GM12878 (cell line): Measurements from ENCODE around the gene SYS1. TPM values are rescaled to one million over a fixed set of nuclear protein-coding genes. Genes with fewer than 3 reads are reported as not detected.

Experiments used
- ATAC-seq: fragments of 200-7000 bp; cut with Tn5 transposase; 3 replicates; pipeline ENCODE4 v1.9.1; 2020; ENCODE audit warnings: mild to moderate bottlenecking, moderate library complexity
- BruUV-seq: library from RNA; stranded (reverse); fragments of 400-500 nt; replicated peaks from 2 replicates; lab custom pipeline; 2021; lab: Mats Ljungman, UMichigan
- CTCF ChIA-PET: fragments of 300-600 bp; sonication (Branson Sonifier 250); formaldehyde crosslinking; extraction: SDS; loops from one replicate; lab custom pipeline; 2021; ENCODE audit warnings: inconsistent platforms; lab: Yijun Ruan, JAX
- POLR2A ChIA-PET: fragments of 350-600 bp; formaldehyde crosslinking; extraction: SDS; loops from one replicate; lab custom pipeline; 2021; ENCODE audit warnings: inconsistent platforms; lab: Charles Lee
- RAD21 ChIA-PET: fragments of 300-600 bp; sonication (Branson Sonifier 250); formaldehyde crosslinking; loops from one replicate; lab custom pipeline; 2023; ENCODE audit warnings: antibody characterized with exemption; ENCODE audit not compliant: unreplicated experiment; lab: Charles Lee
- SMC1A ChIA-PET: fragments of 300-600 bp; sonication (Branson Sonifier 250); formaldehyde crosslinking; loops from one replicate; lab custom pipeline; 2023; ENCODE audit not compliant: unreplicated experiment, uncharacterized antibody; lab: Charles Lee
- DNase-seq: peaks from one replicate; pipeline ENCODE4 v3.0.0-alpha.2; 2011; ENCODE audit warnings: low read depth, low spot score
- FAIRE-seq: peaks from 3 replicates; lab custom pipeline; 2011; peaks lifted over from hg19 to GRCh38; lab: Jason Lieb, UNC
- H2AFZ ChIP-seq: 2 replicates; pipeline ENCODE4 v1.6.0; 2011; ENCODE audit warnings: low read depth, low read length, control low read depth; ENCODE audit not compliant: control insufficient read depth
- H3K27ac ChIP-seq: 2 replicates; pipeline ENCODE4 v1.5.1; 2011; ENCODE audit warnings: control low read depth; ENCODE audit not compliant: control insufficient read depth, insufficient read depth
- H3K27me3 ChIP-seq, 2 experiments: replicated peaks in 1 of 2; 2 replicates each; pipeline versions ENCODE4 v1.6.0 to v1.6.1; 2011; ENCODE audit warnings: low read length in 1 of 2; ENCODE audit not compliant: control insufficient read depth in 2 of 2, insufficient read depth in 2 of 2
- H3K36me3 ChIP-seq, 2 experiments: 2 replicates each; pipeline ENCODE4 v1.5.1; 2011; ENCODE audit warnings: low read length in 1 of 2; ENCODE audit not compliant: control insufficient read depth in 2 of 2, insufficient read depth in 2 of 2
- H3K4me1 ChIP-seq: 2 replicates; pipeline ENCODE4 v1.6.1; 2011; ENCODE audit warnings: mild to moderate bottlenecking, low read length, moderate library complexity, mixed read lengths; ENCODE audit not compliant: control insufficient read depth, insufficient read depth
- H3K4me2 ChIP-seq: 2 replicates; pipeline ENCODE4 v1.6.0; 2011; ENCODE audit warnings: control low read depth; ENCODE audit not compliant: control insufficient read depth, insufficient read depth
- H3K4me3 ChIP-seq: fragments of 200-600 bp; sonication (generic); 2 replicates; pipeline ENCODE4 v1.5.1; 2016
- H3K79me2 ChIP-seq: 2 replicates; pipeline ENCODE4 v1.6.0; 2011; ENCODE audit warnings: low read length; ENCODE audit not compliant: control insufficient read depth, insufficient read depth
- H3K9ac ChIP-seq: 2 replicates; pipeline ENCODE4 v1.8.0; 2011; ENCODE audit warnings: low read length, control low read depth, mixed read lengths; ENCODE audit not compliant: control insufficient read depth, insufficient read depth
- H3K9me3 ChIP-seq: replicated peaks from 3 replicates; pipeline ENCODE4 v1.5.1; 2011; ENCODE audit warnings: mild to moderate bottlenecking, low read length; ENCODE audit not compliant: control insufficient read depth, insufficient read depth
- H4K20me1 ChIP-seq: 2 replicates; pipeline ENCODE4 v1.6.0; 2011; ENCODE audit not compliant: control insufficient read depth, insufficient read depth
- FOXM1 ChIP-seq: IDR thresholded peaks from 2 replicates; pipeline ENCODE4 v1.6.1; 2012; ENCODE audit warnings: low read depth, mild to moderate bottlenecking, inconsistent platforms, low read length, moderate library complexity
- HDAC2 ChIP-seq: fragments of 200-600 bp; sonication (generic); IDR thresholded peaks from 2 replicates; pipeline ENCODE4 v1.6.1; 2017
- KAT2A ChIP-seq: conservative IDR thresholded peaks from 2 replicates; pipeline ENCODE4 v1.6.1; 2011; ENCODE audit warnings: low read depth, low read length; ENCODE audit not compliant: control insufficient read depth
- MYB ChIP-seq: fragments of 150-350 bp; IDR thresholded peaks from 2 replicates; pipeline ENCODE4 v1.6.1; 2014; ENCODE audit warnings: mild to moderate bottlenecking, low read depth, low read length, borderline replicate concordance
- SP1 ChIP-seq: IDR thresholded peaks from one replicate; pipeline ENCODE4 v1.6.1; 2011; ENCODE audit warnings: low read depth, low read length
- WGBS: methylation state at CpG from one replicate; pipeline ENCODE4 v1.1.6; 2016; ENCODE audit warnings: low lambda C conversion rate; ENCODE audit not compliant: insufficient replicate concordance, insufficient coverage; ENCODE audit errors: missing lambda C conversion rate; 5-methylcytosine and 5-hydroxymethylcytosine counted together
- in situ Hi-C: fragments of 300-500 bp; cut with MboI; formaldehyde crosslinking; loops from 9 replicates; pipeline ENCODE4 v1.14.3; 2018; ENCODE audit warnings: mixed read lengths
- intact Hi-C: fragments of 100-400 bp; cut with micrococcal nuclease; formaldehyde crosslinking; loops from one replicate; pipeline ENCODE4 v1.14.2; 2022; ENCODE audit not compliant: unreplicated experiment
- polyA plus RNA-seq, 11 experiments: library from polyadenylated mRNA; depleted of rRNA in 4 of 11; unstranded in 6 of 11; stranded (reverse) in 5 of 11; fragments of >200 nt; fragmentation: Nextera tagmentation in 4 of 11; fragmentation: Illumina TruSeq in 1 of 11; extraction: Ambion mirVana in 4 of 11; extraction: Trizol in 1 of 11; gene quantifications; 1 replicate in 1 of 11; 2 replicates in 10 of 11; pipeline versions ENCODE4 v1.2.1 to v1.2.3, GENCODE V29; 2011 to 2016; ENCODE audit warnings: inconsistent platforms in 2 of 11, missing spikeins in 2 of 11, low read depth in 1 of 11
- total RNA-seq, 4 experiments: library from RNA; depleted of rRNA in 3 of 4; stranded (reverse); fragments of >200 nt in 3 of 4; fragmentation: Illumina TruSeq in 1 of 4; extraction: Trizol in 1 of 4; gene quantifications; 2 replicates each; pipeline versions ENCODE4 v1.2.1 to v1.2.3, GENCODE V29; 2013 to 2021
- TF ChIP-seq, protein P1 (sequence below): IDR thresholded peaks from 2 replicates; pipeline ENCODE4 v1.6.1; 2011; ENCODE audit warnings: low read depth, low read length, improper control_type of control experiment, borderline replicate concordance

The SYS1 gene
- total and polyA plus RNA-seq, 10 of the 15 experiments (the other 5 are each of a cell fraction or from before 2014, with no cell fraction given) = 5.1 to 22.6 (median 9.3) TPM

DNA sequence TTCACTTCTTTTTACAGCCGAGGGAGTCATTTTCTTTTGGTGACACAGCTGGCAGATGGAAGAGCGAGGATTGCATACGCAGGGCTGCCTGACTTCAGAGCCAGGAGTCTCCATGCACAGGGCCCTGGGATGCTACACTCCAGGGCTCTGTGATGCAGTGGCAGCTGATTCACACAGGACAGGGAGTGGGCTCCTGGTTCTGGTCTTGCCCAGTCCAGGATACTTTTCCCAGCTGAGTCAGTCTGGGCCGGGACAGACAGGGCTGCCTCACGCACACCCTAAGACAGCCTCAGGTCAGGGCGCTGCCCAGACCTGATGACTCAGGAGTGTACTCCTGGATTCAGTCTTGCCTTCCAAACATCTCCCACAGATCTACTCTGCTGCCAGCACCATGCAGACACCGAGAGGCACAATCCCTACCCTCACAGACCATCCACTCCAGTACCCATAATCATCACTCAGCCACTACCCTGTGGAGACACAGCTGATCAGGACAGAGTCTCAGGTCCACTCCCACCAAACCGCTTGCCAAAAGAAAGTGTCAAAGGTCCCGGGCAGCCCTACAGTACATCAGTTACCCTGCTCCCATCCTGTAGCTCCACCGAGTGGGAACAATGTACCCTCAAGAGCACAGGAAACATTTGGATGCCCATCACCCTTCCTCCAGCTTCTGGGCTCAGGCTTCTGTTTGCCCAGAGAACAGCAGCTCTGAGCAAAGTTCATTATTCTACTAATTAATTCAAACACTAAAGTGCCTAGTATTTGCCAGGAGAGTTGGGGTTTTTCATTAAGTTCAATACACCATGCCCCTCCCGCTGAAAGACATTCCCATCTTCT lies 26.2 kb upstream of the SYS1 start:
- ChIA-PET SMC1A (interaction anchor here (0.8 to 2.0 kb wide), 3 partner anchors 13 to 100 kb away, joined by 3 to 5 read pairs (median 3); no protein-coding TSS in a partner anchor), POLR2A (interaction anchor here (0.5 to 2.3 kb wide), 3 partner anchors 10 to 103 kb away, joined by 3 to 7 read pairs (median 4); no protein-coding TSS in a partner anchor), RAD21 (interaction anchor here (1.2 to 1.4 kb wide), 2 partner anchors 24 to 100 kb away, joined by 3 read pairs; no protein-coding TSS in a partner anchor), CTCF (interaction anchor here (0.8 to 2.0 kb wide), 5 partner anchors 18 to 101 kb away, joined by 3 to 8 read pairs (median 4); no protein-coding TSS in a partner anchor)
- no peaks in the 10 kb centered on the region for H3K79me2 ChIP-seq
- no peaks in the 10 kb centered on the region for H3K9me3 ChIP-seq
- WGBS = 37% methylated on average over 11 of the region's 11 CpGs
- no peaks in the 10 kb centered on the region for H3K4me1 ChIP-seq
- in situ Hi-C loops = no loop called here
- FAIRE-seq = no peak
- TF ChIP-seq, protein P1, sequence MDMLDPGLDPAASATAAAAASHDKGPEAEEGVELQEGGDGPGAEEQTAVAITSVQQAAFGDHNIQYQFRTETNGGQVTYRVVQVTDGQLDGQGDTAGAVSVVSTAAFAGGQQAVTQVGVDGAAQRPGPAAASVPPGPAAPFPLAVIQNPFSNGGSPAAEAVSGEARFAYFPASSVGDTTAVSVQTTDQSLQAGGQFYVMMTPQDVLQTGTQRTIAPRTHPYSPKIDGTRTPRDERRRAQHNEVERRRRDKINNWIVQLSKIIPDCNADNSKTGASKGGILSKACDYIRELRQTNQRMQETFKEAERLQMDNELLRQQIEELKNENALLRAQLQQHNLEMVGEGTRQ = no peak
- TF ChIP-seq KAT2A (no peak), HDAC2 (no peak), MYB (no peak), FOXM1 (no peak), SP1 (no peak)
- no peaks in the 10 kb centered on the region for H3K27me3 ChIP-seq
- H3K36me3 ChIP-seq = no peaks in the 10 kb centered on the region
- H4K20me1 ChIP-seq = no peaks in the 10 kb centered on the region
- intact Hi-C loops = no loop called here
- ATAC-seq = no peak
- H3K4me3 ChIP-seq = no peak overlapping the region
- no peak overlapping the region for H2AFZ ChIP-seq
- H3K4me2 ChIP-seq = no peak overlapping the region
- no peak overlapping the region for H3K27ac ChIP-seq
- no peak overlapping the region for H3K9ac ChIP-seq
- no peak for DNase-seq
- BruUV-seq = no TSS peak
